HEK293 (cell line): ENCODE measurements around the gene PKLR.
A peak's percentile ranks its signal among the peaks of the same experiment; 100 is the strongest.

Experiments used
- CTCF ChIA-PET: fragments of 350-600 bp; formaldehyde crosslinking; extraction: SDS; loops from one replicate; lab custom pipeline; 2021; ENCODE audit warnings: antibody characterized with exemption; lab: Yijun Ruan, JAX
- POLR2A ChIA-PET: fragments of 300-600 bp; formaldehyde crosslinking; extraction: SDS; loops from one replicate; lab custom pipeline; 2020; ENCODE audit warnings: antibody characterized with exemption, inconsistent platforms; lab: Yijun Ruan, JAX
- H3K27ac ChIP-seq: fragments of 200-500 bp; sonication (Bioruptor generic); 2 replicates; pipeline ENCODE4 v1.5.1; 2014; ENCODE audit warnings: low read depth, low read length, control low read depth, inconsistent platforms; ENCODE audit errors: extremely low read depth
- H3K36me3 ChIP-seq, 2 experiments: fragments of 200-500 bp in 1 of 2; sonication (Bioruptor generic) in 1 of 2; 1 replicate in 1 of 2; 2 replicates in 1 of 2; pipeline ENCODE4 v1.5.1; 2014 to 2017; ENCODE audit warnings: inconsistent platforms in 2 of 2, low read length in 2 of 2; ENCODE audit not compliant: control insufficient read depth in 2 of 2, insufficient read depth in 1 of 2
- H3K4me1 ChIP-seq: fragments of 200-500 bp; sonication (Bioruptor generic); 2 replicates; pipeline ENCODE4 v1.5.1; 2014; ENCODE audit warnings: mild to moderate bottlenecking, low read length, inconsistent platforms; ENCODE audit not compliant: control insufficient read depth, insufficient read depth
- H3K4me3 ChIP-seq: 2 replicates; pipeline ENCODE4 v1.5.1; 2011; ENCODE audit warnings: low read depth, mild to moderate bottlenecking, control low read depth, low read length, moderate library complexity
- H3K9me3 ChIP-seq: fragments of 200-500 bp; sonication (Bioruptor generic); 2 replicates; pipeline ENCODE4 v1.5.1; 2014; ENCODE audit warnings: low read depth, low read length, inconsistent platforms; ENCODE audit not compliant: control insufficient read depth, insufficient read depth
- GLI4 ChIP-seq: fragments of 450-650 bp; formaldehyde crosslinking; IDR thresholded peaks from 2 replicates; pipeline ENCODE4 v1.5.1; 2016; ENCODE audit warnings: missing biosample characterization, missing genetic modification characterization
- GLIS2 ChIP-seq: fragments of 450-650 bp; formaldehyde crosslinking; IDR thresholded peaks from 2 replicates; pipeline ENCODE4 v1.5.1; 2016; ENCODE audit warnings: missing biosample characterization, missing genetic modification characterization
- KLF16 ChIP-seq: fragments of 450-650 bp; formaldehyde crosslinking; IDR thresholded peaks from 2 replicates; pipeline ENCODE4 v1.5.1; 2017; ENCODE audit warnings: missing biosample characterization, missing genetic modification characterization
- KLF8 ChIP-seq: fragments of 450-650 bp; formaldehyde crosslinking; IDR thresholded peaks from 2 replicates; pipeline ENCODE4 v1.5.1; 2016; ENCODE audit warnings: missing biosample characterization, missing genetic modification characterization
- OSR2 ChIP-seq: fragments of 450-650 bp; formaldehyde crosslinking; IDR thresholded peaks from 2 replicates; pipeline ENCODE4 v1.5.1; 2016; ENCODE audit warnings: missing biosample characterization, missing genetic modification characterization
- ZNF132 ChIP-seq: fragments of 450-650 bp; formaldehyde crosslinking; IDR thresholded peaks from 2 replicates; pipeline ENCODE4 v1.5.1; 2017; ENCODE audit warnings: missing biosample characterization, missing genetic modification characterization, borderline replicate concordance
- ZNF292 ChIP-seq: fragments of 450-650 bp; formaldehyde crosslinking; IDR thresholded peaks from 2 replicates; pipeline ENCODE4 v1.5.1; 2016; ENCODE audit warnings: low read depth, missing biosample characterization, missing genetic modification characterization, borderline replicate concordance
- ZNF341 ChIP-seq: fragments of 450-650 bp; formaldehyde crosslinking; IDR thresholded peaks from 2 replicates; pipeline ENCODE4; 2016; ENCODE audit warnings: low read depth, missing biosample characterization, missing genetic modification characterization
- ZNF354C ChIP-seq: fragments of 450-650 bp; formaldehyde crosslinking; IDR thresholded peaks from 2 replicates; pipeline ENCODE4 v1.5.1; 2016; ENCODE audit warnings: missing biosample characterization, missing genetic modification characterization, low read depth, borderline replicate concordance
- ZNF394 ChIP-seq: fragments of 450-650 bp; formaldehyde crosslinking; IDR thresholded peaks from 2 replicates; pipeline ENCODE4 v1.5.1; 2016; ENCODE audit warnings: missing biosample characterization, missing genetic modification characterization, mild to moderate bottlenecking, moderate library complexity, borderline replicate concordance
- ZNF521 ChIP-seq: fragments of 450-650 bp; formaldehyde crosslinking; IDR thresholded peaks from 2 replicates; pipeline ENCODE4 v1.5.1; 2017; ENCODE audit warnings: missing biosample characterization, mild to moderate bottlenecking, missing genetic modification characterization
- ZNF585B ChIP-seq: fragments of 450-650 bp; formaldehyde crosslinking; IDR thresholded peaks from 2 replicates; pipeline ENCODE4 v1.5.1; 2016; ENCODE audit warnings: missing biosample characterization, missing genetic modification characterization
- ZNF776 ChIP-seq: fragments of 450-650 bp; formaldehyde crosslinking; IDR thresholded peaks from 2 replicates; pipeline ENCODE4 v1.5.0; 2017; ENCODE audit warnings: missing biosample characterization, missing genetic modification characterization, borderline replicate concordance
- TF ChIP-seq, protein P1 (sequence below): fragments of 450-650 bp; formaldehyde crosslinking; IDR thresholded peaks from 2 replicates; pipeline ENCODE4 v1.5.1; 2017; ENCODE audit warnings: missing biosample characterization, missing genetic modification characterization
- TF ChIP-seq, protein P2 (sequence below): fragments of 450-650 bp; formaldehyde crosslinking; IDR thresholded peaks from 2 replicates; pipeline ENCODE4 v1.5.1; 2016; ENCODE audit warnings: missing biosample characterization, missing genetic modification characterization
- TF ChIP-seq, protein P3 (sequence below): fragments of 450-650 bp; formaldehyde crosslinking; IDR thresholded peaks from 2 replicates; pipeline ENCODE4 v1.5.1; 2016; ENCODE audit warnings: missing biosample characterization, missing genetic modification characterization

The PKLR gene

DNA sequence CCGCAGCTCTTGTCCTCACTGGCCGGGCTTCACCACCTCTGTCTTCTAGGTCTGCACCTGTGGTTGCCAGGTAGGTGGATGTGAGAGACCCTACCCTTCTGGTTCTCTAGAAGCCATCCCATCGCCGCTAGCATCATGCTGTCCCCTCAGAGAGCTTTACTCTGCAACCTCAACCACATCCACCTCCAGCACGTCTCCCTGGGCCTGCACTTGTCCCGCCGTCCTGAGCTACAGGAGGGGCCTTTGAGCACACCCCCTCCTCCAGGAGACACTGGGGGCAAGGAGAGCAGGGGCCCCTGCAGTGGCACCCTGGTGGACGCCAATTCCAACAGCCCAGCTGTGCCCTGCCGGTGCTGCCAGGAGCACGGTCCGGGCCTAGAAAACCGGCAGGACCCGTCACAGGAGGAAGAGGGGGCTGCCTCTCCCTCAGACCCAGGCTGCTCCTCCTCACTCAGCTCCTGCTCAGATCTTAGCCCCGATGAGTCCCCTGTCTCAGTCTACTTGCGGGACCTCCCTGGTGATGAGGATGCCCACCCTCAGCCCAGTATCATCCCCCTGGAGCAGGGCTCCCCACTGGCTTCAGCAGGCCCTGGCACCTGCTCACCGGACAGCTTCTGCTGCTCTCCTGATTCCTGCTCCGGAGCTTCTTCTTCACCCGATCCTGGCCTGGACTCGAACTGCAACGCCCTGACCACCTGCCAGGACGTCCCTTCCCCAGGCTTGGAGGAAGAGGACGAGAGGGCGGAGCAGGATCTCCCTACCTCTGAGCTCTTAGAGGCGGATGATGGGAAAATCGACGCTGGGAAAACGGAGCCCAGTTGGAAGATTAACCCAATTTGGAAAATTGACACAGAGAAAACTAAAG is 20.6 kb upstream of the PKLR start (continued):
- TF ChIP-seq, protein P1, sequence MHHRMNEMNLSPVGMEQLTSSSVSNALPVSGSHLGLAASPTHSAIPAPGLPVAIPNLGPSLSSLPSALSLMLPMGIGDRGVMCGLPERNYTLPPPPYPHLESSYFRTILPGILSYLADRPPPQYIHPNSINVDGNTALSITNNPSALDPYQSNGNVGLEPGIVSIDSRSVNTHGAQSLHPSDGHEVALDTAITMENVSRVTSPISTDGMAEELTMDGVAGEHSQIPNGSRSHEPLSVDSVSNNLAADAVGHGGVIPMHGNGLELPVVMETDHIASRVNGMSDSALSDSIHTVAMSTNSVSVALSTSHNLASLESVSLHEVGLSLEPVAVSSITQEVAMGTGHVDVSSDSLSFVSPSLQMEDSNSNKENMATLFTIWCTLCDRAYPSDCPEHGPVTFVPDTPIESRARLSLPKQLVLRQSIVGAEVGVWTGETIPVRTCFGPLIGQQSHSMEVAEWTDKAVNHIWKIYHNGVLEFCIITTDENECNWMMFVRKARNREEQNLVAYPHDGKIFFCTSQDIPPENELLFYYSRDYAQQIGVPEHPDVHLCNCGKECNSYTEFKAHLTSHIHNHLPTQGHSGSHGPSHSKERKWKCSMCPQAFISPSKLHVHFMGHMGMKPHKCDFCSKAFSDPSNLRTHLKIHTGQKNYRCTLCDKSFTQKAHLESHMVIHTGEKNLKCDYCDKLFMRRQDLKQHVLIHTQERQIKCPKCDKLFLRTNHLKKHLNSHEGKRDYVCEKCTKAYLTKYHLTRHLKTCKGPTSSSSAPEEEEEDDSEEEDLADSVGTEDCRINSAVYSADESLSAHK (tag by site-specific recombination), result no peak
- TF ChIP-seq ZNF776 (tag by site-specific recombination) (no peak), ZNF354C (tag by site-specific recombination) (no peak), KLF16 (tag by site-specific recombination) (no peak), ZNF585B (no peak), ZNF521 (tag by site-specific recombination) (no peak), ZNF394 (tag by site-specific recombination) (no peak; the same call in 1 of the 2 replicates), OSR2 (tag by site-specific recombination) (no peak), ZNF292 (tag by site-specific recombination) (no peak)
- TF ChIP-seq, protein P2, sequence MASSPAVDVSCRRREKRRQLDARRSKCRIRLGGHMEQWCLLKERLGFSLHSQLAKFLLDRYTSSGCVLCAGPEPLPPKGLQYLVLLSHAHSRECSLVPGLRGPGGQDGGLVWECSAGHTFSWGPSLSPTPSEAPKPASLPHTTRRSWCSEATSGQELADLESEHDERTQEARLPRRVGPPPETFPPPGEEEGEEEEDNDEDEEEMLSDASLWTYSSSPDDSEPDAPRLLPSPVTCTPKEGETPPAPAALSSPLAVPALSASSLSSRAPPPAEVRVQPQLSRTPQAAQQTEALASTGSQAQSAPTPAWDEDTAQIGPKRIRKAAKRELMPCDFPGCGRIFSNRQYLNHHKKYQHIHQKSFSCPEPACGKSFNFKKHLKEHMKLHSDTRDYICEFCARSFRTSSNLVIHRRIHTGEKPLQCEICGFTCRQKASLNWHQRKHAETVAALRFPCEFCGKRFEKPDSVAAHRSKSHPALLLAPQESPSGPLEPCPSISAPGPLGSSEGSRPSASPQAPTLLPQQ (tag by site-specific recombination), result no peak
- TF ChIP-seq, protein P3, sequence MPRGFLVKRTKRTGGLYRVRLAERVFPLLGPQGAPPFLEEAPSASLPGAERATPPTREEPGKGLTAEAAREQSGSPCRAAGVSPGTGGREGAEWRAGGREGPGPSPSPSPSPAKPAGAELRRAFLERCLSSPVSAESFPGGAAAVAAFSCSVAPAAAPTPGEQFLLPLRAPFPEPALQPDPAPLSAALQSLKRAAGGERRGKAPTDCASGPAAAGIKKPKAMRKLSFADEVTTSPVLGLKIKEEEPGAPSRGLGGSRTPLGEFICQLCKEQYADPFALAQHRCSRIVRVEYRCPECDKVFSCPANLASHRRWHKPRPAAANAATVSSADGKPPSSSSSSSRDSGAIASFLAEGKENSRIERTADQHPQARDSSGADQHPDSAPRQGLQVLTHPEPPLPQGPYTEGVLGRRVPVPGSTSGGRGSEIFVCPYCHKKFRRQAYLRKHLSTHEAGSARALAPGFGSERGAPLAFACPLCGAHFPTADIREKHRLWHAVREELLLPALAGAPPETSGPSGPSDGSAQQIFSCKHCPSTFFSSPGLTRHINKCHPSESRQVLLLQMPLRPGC (tag by site-specific recombination), result no peak

DNA sequence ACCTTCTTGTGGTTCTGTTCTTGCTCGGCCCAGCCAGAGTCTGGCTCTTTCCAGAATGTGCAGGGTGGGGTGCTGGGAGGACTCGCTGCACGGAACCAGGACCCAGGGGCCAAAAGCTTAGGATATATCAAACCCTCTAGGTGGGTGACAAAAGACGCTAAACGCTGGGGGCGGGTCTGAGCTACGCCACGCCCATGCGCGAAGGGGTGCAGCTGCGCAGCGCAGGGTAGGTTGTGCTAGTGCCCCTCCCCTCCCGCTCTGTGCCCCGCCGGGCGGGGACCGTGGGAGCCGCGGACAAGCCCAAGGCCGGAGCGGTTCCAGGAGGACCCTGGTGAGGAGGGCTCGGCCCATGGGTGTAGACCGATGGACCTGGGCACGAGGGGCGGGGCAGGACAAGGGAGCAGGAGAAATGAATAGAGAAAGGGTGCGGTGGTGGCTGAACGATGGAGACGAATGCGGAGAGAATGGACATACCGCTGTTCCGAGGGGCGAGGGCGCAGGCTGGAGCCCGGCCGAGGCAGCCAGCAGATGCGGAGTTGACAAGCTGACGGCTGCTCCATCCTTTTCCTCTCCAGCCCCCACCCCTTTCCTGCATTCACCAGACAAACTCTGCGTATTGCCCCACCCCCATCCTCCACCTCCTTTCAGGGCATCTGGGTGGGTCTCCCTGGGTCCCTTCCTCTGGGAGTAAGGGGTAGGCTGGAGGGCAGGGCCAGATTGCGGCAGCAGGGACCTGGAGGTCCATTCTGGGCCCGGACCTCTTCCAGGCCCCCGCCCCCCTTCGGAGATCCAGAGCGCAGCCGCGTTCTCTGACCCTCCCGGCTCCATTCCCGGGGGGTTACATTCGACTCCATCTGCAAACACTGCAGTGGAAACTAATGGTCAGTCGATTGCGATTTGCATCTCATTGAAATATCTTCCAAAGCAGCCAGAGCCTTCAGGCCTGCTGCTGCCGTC is 19.7 kb upstream of the PKLR start, which contains the start of gene RUSC1:
Gene RUSC1 (plus strand): TSS at position 234 of the 957 bp plus-strand sequence. CDS start 880 bp downstream, outside the sequence.
- POLR2A ChIA-PET, result interaction anchor here (0.8 to 4.4 kb wide), 6 partner anchors 7 to 242 kb away, joined by 3 to 32 read pairs (median 3); partner anchors contain the start of genes ASH1L and CLK2
- no peak for TF ChIP-seq ZNF132
- no peak for TF ChIP-seq GLI4 (tag by site-specific recombination)
- 0 out of 2 replicates have a peak, but pooled peaks have one; percentile 5 for TF ChIP-seq GLIS2 (tag by site-specific recombination)
- TF ChIP-seq ZNF341 (tag by site-specific recombination), result 0 out of 2 replicates have a peak, but pooled peaks have one; percentile 9
- peak; percentile 60; the same call in 1 of the 2 replicates for TF ChIP-seq KLF8 (tag by site-specific recombination)
- Histone ChIP-seq H3K4me1 (0 out of 2 replicates have a peak, but pooled peaks cover 3% of the 10 kb centered on the region), H3K9me3 (no peaks in the 10 kb centered on the region), H3K4me3 (no peak within 1 kb of the TSS), H3K27ac (peak within 1 kb of the TSS; percentile 13; the same call in 1 of the 2 replicates), H3K36me3 (peaks cover 13 to 60% of the 10 kb centered on the region in 2 experiments; a peak in 2 of 3 replicates)
- CTCF ChIA-PET, result interaction anchor here (0.6 to 8.4 kb wide), 6 partner anchors 11 to 235 kb away, joined by 3 to 77 read pairs (median 3); no protein-coding TSS in a partner anchor
